HCT116 (cell line): ENCODE data around the gene LIMS2. TPM values are rescaled to one million over a fixed set of nuclear protein-coding genes. Genes with fewer than 3 reads are reported as not detected.

Experiments used
- ATAC-seq: fragments of 200-7000 bp; cut with Tn5 transposase; 2 replicates; pipeline ENCODE4 v1.9.1; 2020; ENCODE audit warnings: mild to moderate bottlenecking, moderate library complexity
- BruUV-seq: library from RNA; stranded (reverse); fragments of 400-500 nt; replicated peaks from 2 replicates; lab custom pipeline; 2021; lab: Mats Ljungman, UMichigan
- CTCF ChIA-PET: fragments of 300-600 bp; sonication (Branson Sonifier 250); formaldehyde crosslinking; loops from one replicate; lab custom pipeline; 2021; ENCODE audit warnings: antibody characterized with exemption; lab: Charles Lee
- POLR2A ChIA-PET: fragments of 300-600, 350-600 bp; sonication (Branson Sonifier 250); formaldehyde crosslinking; loops from one replicate; lab custom pipeline; 2021; ENCODE audit warnings: antibody characterized with exemption; lab: Charles Lee
- RAD21 ChIA-PET, 2 experiments: fragments of 300-600 bp; sonication (Branson Sonifier 250); formaldehyde crosslinking; loops; one replicate each; lab custom pipeline; 2023; ENCODE audit warnings: low total read pairs in 2 of 2; ENCODE audit not compliant: uncharacterized antibody in 2 of 2, unreplicated experiment in 2 of 2, low non-redundant PET in 1 of 2; lab: Charles Lee
- DNase-seq: peaks from one replicate; pipeline ENCODE4 v3.0.0-alpha.2; 2010; ENCODE audit warnings: low read depth, low spot score
- H2AFZ ChIP-seq: fragments of 200-600 bp; shearing (Covaris generic), sonication (generic); 2 replicates; pipeline ENCODE4 v1.6.1; 2017; ENCODE audit warnings: low read depth, mixed run types, mixed read lengths, antibody characterized with exemption, low read length; ENCODE audit not compliant: poor library complexity, severe bottlenecking
- H3K27ac ChIP-seq: 2 replicates; pipeline ENCODE4 v1.5.1; 2012; ENCODE audit warnings: low read depth, low read length
- H3K27me3 ChIP-seq: fragments of 200-600 bp; sonication (generic); 2 replicates; pipeline ENCODE4 v1.6.1; 2016; ENCODE audit warnings: mixed run types, low read length, mixed read lengths; ENCODE audit not compliant: insufficient read depth
- H3K36me3 ChIP-seq, 2 experiments: fragments of 200-500 bp in 1 of 2; fragments of 200-600 bp in 1 of 2; sonication (Bioruptor generic) in 1 of 2; sonication (generic) in 1 of 2; 2 replicates each; pipeline versions ENCODE4 v1.5.1 to v1.6.1; 2014 to 2016; ENCODE audit warnings: low read length in 2 of 2, inconsistent platforms in 1 of 2, mixed read lengths in 1 of 2, mixed run types in 1 of 2; ENCODE audit not compliant: insufficient read depth in 2 of 2, control insufficient read depth in 1 of 2
- H3K4me1 ChIP-seq, 2 experiments: fragments of 200-600 bp in 1 of 2; sonication (generic) in 1 of 2; 2 replicates each; pipeline versions ENCODE4 v1.5.1 to v1.6.1; 2012 to 2017; ENCODE audit warnings: low read length in 2 of 2, inconsistent platforms in 1 of 2, mild to moderate bottlenecking in 1 of 2, mixed read lengths in 1 of 2, mixed run types in 1 of 2, moderate library complexity in 1 of 2; ENCODE audit not compliant: insufficient read depth in 2 of 2, control insufficient read depth in 1 of 2
- H3K4me2 ChIP-seq: fragments of 200-600 bp; sonication (generic); 2 replicates; pipeline ENCODE4 v1.6.1; 2017; ENCODE audit warnings: mixed run types, low read length, mixed read lengths
- H3K4me3 ChIP-seq, 2 experiments: fragments of 200-600 bp in 1 of 2; sonication (generic) in 1 of 2; replicated peaks in 1 of 2; 2 replicates each; pipeline ENCODE4 v1.5.1; 2011 to 2016; ENCODE audit warnings: low read length in 2 of 2, control low read depth in 1 of 2, low read depth in 1 of 2, mild to moderate bottlenecking in 1 of 2, mixed read lengths in 1 of 2, mixed run types in 1 of 2
- H3K79me2 ChIP-seq: fragments of 200-600 bp; sonication (generic); 2 replicates; pipeline ENCODE4 v1.6.1; 2017; ENCODE audit warnings: mild to moderate bottlenecking, mixed run types, low read length, moderate library complexity, mixed read lengths; ENCODE audit not compliant: insufficient read depth
- H3K9ac ChIP-seq: fragments of 200-600 bp; sonication (generic); 2 replicates; pipeline ENCODE4 v1.6.1; 2016; ENCODE audit warnings: low read length, mixed read lengths
- H3K9me2 ChIP-seq: fragments of 200-600 bp; sonication (generic), shearing (Covaris generic); 2 replicates; pipeline ENCODE4 v1.6.1; 2017; ENCODE audit warnings: mixed run types, mild to moderate bottlenecking, moderate library complexity; ENCODE audit not compliant: insufficient read depth
- H3K9me3 ChIP-seq, 2 experiments: fragments of 200-500 bp in 1 of 2; fragments of 200-600 bp in 1 of 2; sonication (Bioruptor generic) in 1 of 2; sonication (generic) in 1 of 2; 2 replicates each; pipeline ENCODE4 v1.6.1; 2014 to 2017; ENCODE audit warnings: low read length in 2 of 2, mixed read lengths in 2 of 2, inconsistent platforms in 1 of 2, low read depth in 1 of 2, mild to moderate bottlenecking in 1 of 2, mixed run types in 1 of 2, moderate library complexity in 1 of 2; ENCODE audit not compliant: control insufficient read depth in 1 of 2, insufficient read depth in 1 of 2
- H4K20me1 ChIP-seq: fragments of 200-600 bp; sonication (generic), shearing (Covaris generic); 2 replicates; pipeline ENCODE4 v1.6.1; 2017; ENCODE audit warnings: mixed run types, mild to moderate bottlenecking, moderate library complexity; ENCODE audit not compliant: insufficient read depth
- ATF3 ChIP-seq: IDR thresholded peaks from 2 replicates; pipeline ENCODE4 v1.6.1; 2012
- CBX3 ChIP-seq: IDR thresholded peaks from 2 replicates; pipeline ENCODE4 v1.6.1; 2012; ENCODE audit warnings: low read depth
- CEBPB ChIP-seq: IDR thresholded peaks from 2 replicates; pipeline ENCODE4 v1.6.1; 2012; ENCODE audit warnings: low read depth
- CTCF ChIP-seq, 3 experiments: fragments of 200-600 bp in 1 of 3; sonication (generic) in 1 of 3; IDR thresholded peaks in 2 of 3; conservative IDR thresholded peaks in 1 of 3; 2 replicates each; pipeline ENCODE4 v1.5.1; 2012 to 2017; ENCODE audit warnings: low read depth in 2 of 3, low read length in 2 of 3, antibody characterized with exemption in 1 of 3, borderline replicate concordance in 1 of 3, control low read depth in 1 of 3, mild to moderate bottlenecking in 1 of 3, mixed read lengths in 1 of 3, mixed run types in 1 of 3, moderate library complexity in 1 of 3; ENCODE audit not compliant: insufficient read depth in 1 of 3
- EGR1 ChIP-seq: IDR thresholded peaks from 2 replicates; pipeline ENCODE4 v1.6.1; 2012; ENCODE audit warnings: low read depth
- ELF1 ChIP-seq: IDR thresholded peaks from 2 replicates; pipeline ENCODE4 v1.6.1; 2012; ENCODE audit warnings: low read depth, borderline replicate concordance
- EZH2phosphoT487 ChIP-seq: fragments of 200-600 bp; IDR thresholded peaks from 2 replicates; pipeline ENCODE4 v1.6.1; 2018; ENCODE audit warnings: antibody characterized with exemption, borderline replicate concordance
- FOSL1 ChIP-seq: IDR thresholded peaks from 2 replicates; pipeline ENCODE4 v1.6.1; 2012; ENCODE audit warnings: low read depth
- MAX ChIP-seq: IDR thresholded peaks from 2 replicates; pipeline ENCODE4 v1.6.1; 2012
- POLR2A ChIP-seq: IDR thresholded peaks from 2 replicates; pipeline ENCODE4 v1.7.0; 2011; ENCODE audit warnings: borderline replicate concordance; ENCODE audit not compliant: insufficient read depth, insufficient read length; ENCODE audit errors: extremely low read depth
- SP1 ChIP-seq: IDR thresholded peaks from 2 replicates; pipeline ENCODE4 v1.6.1; 2012; ENCODE audit warnings: low read depth
- SRF ChIP-seq: IDR thresholded peaks from 2 replicates; pipeline ENCODE4 v1.6.1; 2012; ENCODE audit warnings: low read depth
- TCF7L2 ChIP-seq: IDR thresholded peaks from 2 replicates; pipeline ENCODE4 v1.7.0; 2011; ENCODE audit warnings: borderline replicate concordance, inconsistent platforms; ENCODE audit not compliant: insufficient read depth, insufficient read length; ENCODE audit errors: extremely low read depth
- YY1 ChIP-seq: IDR thresholded peaks from 2 replicates; pipeline ENCODE4 v1.6.1; 2011; ENCODE audit warnings: low read length, low read depth, moderate library complexity, mild to moderate bottlenecking; ENCODE audit not compliant: insufficient replicate concordance; ENCODE audit errors: extremely low read depth
- ZBTB33 ChIP-seq: IDR thresholded peaks from 2 replicates; pipeline ENCODE4 v1.6.1; 2011; ENCODE audit warnings: mild to moderate bottlenecking, low read length, moderate library complexity; ENCODE audit not compliant: insufficient replicate concordance; ENCODE audit errors: extremely low read depth
- ZFX ChIP-seq: fragments of 450-650 bp; IDR thresholded peaks from 2 replicates; pipeline ENCODE4 v1.6.1; 2017
- ZNF274 ChIP-seq: fragments of 200-500 bp; sonication (Bioruptor generic); IDR thresholded peaks from 2 replicates; pipeline ENCODE4 v1.6.1; 2014; ENCODE audit warnings: mild to moderate bottlenecking, low read depth, low read length, inconsistent platforms
- intact Hi-C: fragments of 100-400 bp; cut with micrococcal nuclease; formaldehyde crosslinking; loops from 2 replicates; pipeline ENCODE4 v1.10.0; 2022
- total RNA-seq: library from RNA; stranded (reverse); gene quantifications from one replicate; pipeline ENCODE4 v1.2.1, GENCODE V29; 2021; ENCODE audit not compliant: unreplicated experiment

Gene LIMS2
- total RNA-seq, 1 experiment from 2014 or later, result 3.7 TPM

- TF ChIP-seq ATF3, result no peak
- TF ChIP-seq ZFX, result no peak
- no peak for TF ChIP-seq EGR1
- no peak for TF ChIP-seq ZNF274
- TF ChIP-seq SRF, result no peak
- no peak for TF ChIP-seq ELF1
- TF ChIP-seq ZBTB33, result no peak
Observed at GRCh38 chr2:127624756-127625571, 50.4 kb downstream of the LIMS2 start (continued).

- CTCF ChIA-PET, result no interaction called here
- no peak overlapping the region for H3K4me3 ChIP-seq
- BruUV-seq, result no TSS peak
- H3K9ac ChIP-seq, result no peak overlapping the region
- peaks cover 0 to 20% of the 10 kb centered on the region in 2 experiments; a peak in 2 of 4 replicates for H3K4me1 ChIP-seq
- no peak overlapping the region for H2AFZ ChIP-seq
- H3K79me2 ChIP-seq, result no peaks in the 10 kb centered on the region
- RAD21 ChIA-PET, result no interaction called here
- H4K20me1 ChIP-seq, result no peaks in the 10 kb centered on the region
- no peaks in the 10 kb centered on the region for H3K9me2 ChIP-seq
- H3K9me3 ChIP-seq, result no peaks in the 10 kb centered on the region
- DNase-seq, result no peak
- intact Hi-C loops, result no loop called here
- H3K4me2 ChIP-seq, result no peak overlapping the region
- ATAC-seq, result no peak
- H3K27me3 ChIP-seq, result no peaks in the 10 kb centered on the region
- H3K36me3 ChIP-seq, result no peaks in the 10 kb centered on the region
- POLR2A ChIA-PET, result no interaction called here
- no peak overlapping the region for H3K27ac ChIP-seq
- TF ChIP-seq ZNF274 (no peak), ATF3 (no peak), SP1 (no peak), POLR2A (no peak), CTCF (IDR thresholded peaks at IDR 0.05 in 2 of 3, conservative IDR thresholded peaks at IDR 0.05 in 1 of 3; ENCODE audit: borderline replicate concordance in 1 of 3, insufficient read depth in 1 of 3, low read depth in 2 of 3, low read length in 2 of 3) (no peak), YY1 (no peak), ZFX (no peak), ELF1 (no peak), MAX (no peak), EZH2phosphoT487 (no peak), TCF7L2 (no peak), ZBTB33 (no peak), CEBPB (no peak), FOSL1 (no peak), CBX3 (no peak)
Observed at GRCh38 chr2:127624320-127624755, 51.0 kb downstream of the LIMS2 start.
